Neural crest cell (in vitro differentiated cells): ENCODE data around the gene TANGO2. TPM values are rescaled to one million over a fixed set of nuclear protein-coding genes. Genes with fewer than 3 reads are reported as not detected.

ENCODE experiments used
- DNase-seq: peaks from one replicate; pipeline ENCODE4 v3.0.0; 2021; ENCODE audit warnings: low read depth, mixed read lengths, low spot score
- H3K27ac Mint-ChIP-seq: one replicate; pipeline ENCODE4 v1.8.0; 2021; ENCODE audit warnings: mild to moderate bottlenecking, mixed read lengths; ENCODE audit not compliant: unreplicated experiment
- H3K27me3 Mint-ChIP-seq: 2 replicates; pipeline ENCODE4 v1.8.0; 2021; ENCODE audit warnings: low read depth, mild to moderate bottlenecking, mixed read lengths
- H3K36me3 Mint-ChIP-seq: 2 replicates; pipeline ENCODE4 v1.8.0; 2021; ENCODE audit warnings: low read depth, mild to moderate bottlenecking, mixed read lengths
- H3K4me1 Mint-ChIP-seq: 2 replicates; pipeline ENCODE4 v1.8.0; 2021; ENCODE audit warnings: mixed read lengths
- H3K4me3 Mint-ChIP-seq: one replicate; pipeline ENCODE4 v1.8.0; 2021; ENCODE audit warnings: mild to moderate bottlenecking, mixed read lengths
- H3K9me3 Mint-ChIP-seq: 2 replicates; pipeline ENCODE4 v1.8.0; 2021; ENCODE audit warnings: mixed read lengths
- CTCF ChIP-seq: fragments of 200-600 bp; sonication (generic); conservative IDR thresholded peaks from 2 replicates; pipeline ENCODE4 v1.5.0; 2021; ENCODE audit warnings: antibody characterized with exemption, mild to moderate bottlenecking
- total RNA-seq: library from RNA; stranded (reverse); gene quantifications from 2 replicates; pipeline ENCODE4 v1.2.1, GENCODE V29; 2021

TANGO2 gene
- total RNA-seq, 1 donor from 2014 or later: 13.4 TPM

GRCh38 chr22:20002636-20003035 lies 18.3 kb upstream of the TANGO2 start:
- no peak for TF ChIP-seq CTCF
- peaks cover 54% of the 10 kb centered on the region for H3K4me1 Mint-ChIP-seq
- H3K27ac Mint-ChIP-seq: no peak overlapping the region
- no peak for DNase-seq
- no peaks in the 10 kb centered on the region for H3K27me3 Mint-ChIP-seq
- H3K9me3 Mint-ChIP-seq: peaks cover 16% of the 10 kb centered on the region
- no peak overlapping the region for H3K4me3 Mint-ChIP-seq
- H3K36me3 Mint-ChIP-seq: peaks cover 22% of the 10 kb centered on the region

GRCh38 chr22:20003304-20003703 lies 17.6 kb upstream of the TANGO2 start:
- Mint-ChIP-seq H3K27ac (no peak overlapping the region), H3K27me3 (no peaks in the 10 kb centered on the region), H3K9me3 (peaks cover 16% of the 10 kb centered on the region), H3K36me3 (peaks cover 22% of the 10 kb centered on the region), H3K4me1 (peaks cover 53% of the 10 kb centered on the region), H3K4me3 (no peak overlapping the region)
- no peak for TF ChIP-seq CTCF
- no peak for DNase-seq

GRCh38 chr22:20004464-20004863 lies 16.4 kb upstream of the TANGO2 start:
- Mint-ChIP-seq H3K9me3 (peaks cover 16% of the 10 kb centered on the region), H3K4me3 (no peak overlapping the region), H3K36me3 (peaks cover 22% of the 10 kb centered on the region)

GRCh38 chr22:20008221-20008995 lies 12.5 kb upstream of the TANGO2 start:
- H3K27ac Mint-ChIP-seq: peak overlapping the region; percentile 83
- no peak overlapping the region for H3K4me3 Mint-ChIP-seq
- no peak for DNase-seq
- peaks cover 8% of the 10 kb centered on the region for H3K4me1 Mint-ChIP-seq
- no peaks in the 10 kb centered on the region for H3K27me3 Mint-ChIP-seq
- peaks cover 15% of the 10 kb centered on the region for H3K36me3 Mint-ChIP-seq
- TF ChIP-seq CTCF: no peak
- H3K9me3 Mint-ChIP-seq: peaks cover 12% of the 10 kb centered on the region

More at GRCh38 chr22:20004464-20004863, 16.4 kb upstream of the TANGO2 start:
- Mint-ChIP-seq H3K4me1 (peaks cover 44% of the 10 kb centered on the region), H3K27me3 (no peaks in the 10 kb centered on the region), H3K27ac (no peak overlapping the region)
- no peak for DNase-seq
- TF ChIP-seq CTCF: no peak

- peaks cover 8% of the 10 kb centered on the region for H3K4me1 Mint-ChIP-seq
- H3K9me3 Mint-ChIP-seq: peaks cover 8% of the 10 kb centered on the region
- no peak for TF ChIP-seq CTCF
- no peak for DNase-seq
- H3K27me3 Mint-ChIP-seq: no peaks in the 10 kb centered on the region
- peak overlapping the region; percentile 43 for H3K27ac Mint-ChIP-seq
- peaks cover 10% of the 10 kb centered on the region for H3K36me3 Mint-ChIP-seq
- no peak overlapping the region for H3K4me3 Mint-ChIP-seq
These were observed 11.9 kb upstream of the TANGO2 start for GRCh38 chr22:20009018-20009491.
